ENCODE data around the gene CUEDC1. TPM values are rescaled to one million over a fixed set of nuclear protein-coding genes. Genes with fewer than 3 reads are reported as not detected.

Gene CUEDC1
- polyA plus RNA-seq, 2 of the 4 experiments (the other 2 are of a cell fraction) = 44.3 to 90.6 TPM

DNA sequence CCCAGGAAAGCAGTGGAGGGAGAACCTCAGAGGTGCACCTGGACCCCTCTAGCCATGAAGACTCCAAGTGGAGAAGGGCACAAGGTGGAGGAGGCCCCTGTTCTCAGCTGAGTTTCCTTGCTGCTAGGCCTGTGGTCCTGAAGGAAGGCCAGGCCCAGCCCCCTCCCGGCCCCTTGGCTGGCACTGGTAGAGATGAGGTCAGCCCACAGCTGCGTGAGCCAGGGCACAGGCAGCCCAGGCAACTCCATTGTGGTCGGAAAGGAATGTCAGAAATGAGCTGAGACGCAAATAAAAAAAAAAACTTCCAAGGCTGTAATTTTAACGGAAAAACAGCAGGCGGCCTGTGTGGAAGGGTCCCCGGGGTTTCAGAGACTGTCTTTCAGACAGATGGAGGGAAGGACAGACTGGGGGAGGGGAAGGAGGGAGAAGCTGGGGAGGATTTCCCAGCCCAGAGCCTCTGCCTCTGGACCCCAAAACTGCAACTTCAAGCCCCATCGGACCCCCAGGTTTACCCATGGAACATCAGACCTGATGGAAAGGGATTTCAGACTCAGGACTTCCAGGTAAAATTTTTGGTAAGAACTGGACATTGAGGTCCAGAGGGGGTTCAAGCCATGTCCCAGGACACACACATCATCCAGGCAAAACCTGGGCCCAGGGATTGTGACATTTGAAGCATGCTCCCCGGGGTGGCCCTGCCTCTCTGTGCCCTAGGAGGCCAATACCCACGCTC lies 79.8 kb downstream of the CUEDC1 start (continued):
- TF ChIP-seq NPAS2 (CRISPR knock-in tag; IDR thresholded peaks at IDR 0.05; ENCODE audit: borderline replicate concordance) (no peak), HOXB5 (CRISPR knock-in tag; IDR thresholded peaks at IDR 0.05) (0 out of 2 replicates have a peak, but pooled peaks have one; percentile 41), ESRRA (IDR thresholded peaks at IDR 0.05; ENCODE audit: borderline replicate concordance, low read length) (no peak)
- TF ChIP-seq, protein P1, sequence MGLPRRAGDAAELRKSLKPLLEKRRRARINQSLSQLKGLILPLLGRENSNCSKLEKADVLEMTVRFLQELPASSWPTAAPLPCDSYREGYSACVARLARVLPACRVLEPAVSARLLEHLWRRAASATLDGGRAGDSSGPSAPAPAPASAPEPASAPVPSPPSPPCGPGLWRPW (IDR thresholded peaks at IDR 0.05) = no peak
- TF ChIP-seq, protein P2, sequence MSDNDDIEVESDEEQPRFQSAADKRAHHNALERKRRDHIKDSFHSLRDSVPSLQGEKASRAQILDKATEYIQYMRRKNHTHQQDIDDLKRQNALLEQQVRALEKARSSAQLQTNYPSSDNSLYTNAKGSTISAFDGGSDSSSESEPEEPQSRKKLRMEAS (IDR thresholded peaks at IDR 0.05) = peak; percentile 89
- TF ChIP-seq, protein P3, sequence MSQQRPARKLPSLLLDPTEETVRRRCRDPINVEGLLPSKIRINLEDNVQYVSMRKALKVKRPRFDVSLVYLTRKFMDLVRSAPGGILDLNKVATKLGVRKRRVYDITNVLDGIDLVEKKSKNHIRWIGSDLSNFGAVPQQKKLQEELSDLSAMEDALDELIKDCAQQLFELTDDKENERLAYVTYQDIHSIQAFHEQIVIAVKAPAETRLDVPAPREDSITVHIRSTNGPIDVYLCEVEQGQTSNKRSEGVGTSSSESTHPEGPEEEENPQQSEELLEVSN (IDR thresholded peaks at IDR 0.05; ENCODE audit: borderline replicate concordance, low read depth) = no peak

GRCh38 chr17:57874434-57875289 lies 80.5 kb downstream of the CUEDC1 start:
- Histone ChIP-seq H3K4me2 (peak overlapping the region; percentile 64), H3K4me3 (no peak overlapping the region), H3K9me3 (no peaks in the 10 kb centered on the region), H3K27ac (peak overlapping the region; percentile 92 to 95), H3K4me1 (peaks cover 95% of the 10 kb centered on the region)
- POLR2A ChIA-PET = interaction anchor here (0.6 to 3.7 kb wide), 17 partner anchors 14 to 208 kb away, joined by 3 to 25 read pairs (median 5); partner anchors contain the start of genes MRPS23, SRSF1 and VEZF1
- no peak for DNase-seq (ENCODE audit: low read depth in 1 of 2, low spot score in 1 of 2)
- FAIRE-seq = no peak
- 81% methylated on average over 33 of the region's 33 CpGs for WGBS (ENCODE audit: missing lambda C conversion rate)
- peak; percentile 9 for TF ChIP-seq MAFK (IDR thresholded peaks at IDR 0.05; ENCODE audit: partially characterized antibody)
- TF ChIP-seq, protein P4, sequence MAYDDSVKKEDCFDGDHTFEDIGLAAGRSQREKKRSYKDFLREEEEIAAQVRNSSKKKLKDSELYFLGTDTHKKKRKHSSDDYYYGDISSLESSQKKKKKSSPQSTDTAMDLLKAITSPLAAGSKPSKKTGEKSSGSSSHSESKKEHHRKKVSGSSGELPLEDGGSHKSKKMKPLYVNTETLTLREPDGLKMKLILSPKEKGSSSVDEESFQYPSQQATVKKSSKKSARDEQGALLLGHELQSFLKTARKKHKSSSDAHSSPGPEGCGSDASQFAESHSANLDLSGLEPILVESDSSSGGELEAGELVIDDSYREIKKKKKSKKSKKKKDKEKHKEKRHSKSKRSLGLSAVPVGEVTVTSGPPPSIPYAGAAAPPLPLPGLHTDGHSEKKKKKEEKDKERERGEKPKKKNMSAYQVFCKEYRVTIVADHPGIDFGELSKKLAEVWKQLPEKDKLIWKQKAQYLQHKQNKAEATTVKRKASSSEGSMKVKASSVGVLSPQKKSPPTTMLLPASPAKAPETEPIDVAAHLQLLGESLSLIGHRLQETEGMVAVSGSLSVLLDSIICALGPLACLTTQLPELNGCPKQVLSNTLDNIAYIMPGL (CRISPR knock-in tag; IDR thresholded peaks at IDR 0.05; ENCODE audit: borderline replicate concordance) = no peak
- CTCF ChIA-PET = interaction anchor here (0.6 to 48.7 kb wide), 19 partner anchors 15 to 298 kb away, joined by 3 to 1377 read pairs (median 6); partner anchors contain the start of genes CUEDC1, MRPS23, SRSF1 and VEZF1
- no peak for ATAC-seq

DNA sequence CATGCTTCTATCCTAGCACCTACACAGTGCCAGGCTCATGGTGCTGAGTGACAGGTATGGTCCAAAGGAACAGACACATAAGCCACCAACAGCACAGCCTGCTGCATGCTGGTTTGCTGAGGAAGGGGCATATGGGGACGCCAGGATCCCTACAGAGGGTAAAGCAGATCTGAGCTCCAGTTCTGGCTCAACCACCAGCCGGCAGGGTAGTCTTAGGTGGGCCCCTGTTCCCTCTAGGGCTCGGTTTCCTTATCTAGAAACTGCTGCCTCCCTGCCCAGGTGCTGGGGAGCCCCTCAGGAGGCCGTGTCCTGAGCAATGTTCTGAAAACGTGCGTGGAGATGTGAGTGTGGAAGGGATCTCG lies 81.2 kb downstream of the CUEDC1 start:
- ChIA-PET CTCF (interaction anchor here (1.2 to 48.7 kb wide), 9 partner anchors 14 to 238 kb away, joined by 6 to 1377 read pairs (median 17); partner anchors contain the start of genes CUEDC1, MRPS23, SRSF1 and VEZF1), POLR2A (interaction anchor here (0.6 to 3.7 kb wide), 2 partner anchors 13 to 52 kb away, joined by 3 to 25 read pairs; no protein-coding TSS in a partner anchor)
- Histone ChIP-seq H3K4me3 (no peak overlapping the region), H3K9me3 (no peaks in the 10 kb centered on the region), H3K4me2 (peak overlapping the region; percentile 64; the same call in 1 of the 3 replicates), H3K27ac (peak overlapping the region; percentile 92 to 95), H3K4me1 (peaks cover 95% of the 10 kb centered on the region)
- FAIRE-seq (no peak), DNase-seq (ENCODE audit: low read depth in 1 of 2, low spot score in 1 of 2) (no peak), ATAC-seq (no peak)
- 95% methylated on average over 7 of the region's 7 CpGs for WGBS (ENCODE audit: missing lambda C conversion rate)
- TF ChIP-seq POLR2AphosphoS2 (conservative IDR thresholded peaks at IDR 0.05; ENCODE audit: low read length) = no peak
- TF ChIP-seq, protein P4 (CRISPR knock-in tag; IDR thresholded peaks at IDR 0.05; ENCODE audit: borderline replicate concordance) = no peak
- TF ChIP-seq BHLHE40 (IDR thresholded peaks at IDR 0.05; ENCODE audit: low read depth, low read length) = no peak
- TF ChIP-seq SMC3 (IDR thresholded peaks at IDR 0.05) = no peak
- TF ChIP-seq KDM5A (IDR thresholded peaks at IDR 0.05) = no peak
- no peak for TF ChIP-seq CHD2 (IDR thresholded peaks at IDR 0.05; ENCODE audit: low read length, partially characterized antibody)
- TF ChIP-seq FOSL2 (IDR thresholded peaks at IDR 0.05) = no peak
- no peak for TF ChIP-seq FOSL2 (CRISPR knock-in tag; IDR thresholded peaks at IDR 0.05)
- no peak for TF ChIP-seq BCL3 (IDR thresholded peaks at IDR 0.05)
- TF ChIP-seq KDM1A (IDR thresholded peaks at IDR 0.05; ENCODE audit: low read depth) = no peak
- TF ChIP-seq, protein P5, sequence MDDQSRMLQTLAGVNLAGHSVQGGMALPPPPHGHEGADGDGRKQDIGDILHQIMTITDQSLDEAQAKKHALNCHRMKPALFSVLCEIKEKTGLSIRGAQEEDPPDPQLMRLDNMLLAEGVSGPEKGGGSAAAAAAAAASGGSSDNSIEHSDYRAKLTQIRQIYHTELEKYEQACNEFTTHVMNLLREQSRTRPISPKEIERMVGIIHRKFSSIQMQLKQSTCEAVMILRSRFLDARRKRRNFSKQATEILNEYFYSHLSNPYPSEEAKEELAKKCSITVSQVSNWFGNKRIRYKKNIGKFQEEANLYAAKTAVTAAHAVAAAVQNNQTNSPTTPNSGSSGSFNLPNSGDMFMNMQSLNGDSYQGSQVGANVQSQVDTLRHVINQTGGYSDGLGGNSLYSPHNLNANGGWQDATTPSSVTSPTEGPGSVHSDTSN (IDR thresholded peaks at IDR 0.05) = no peak
- TF ChIP-seq CTCF (IDR thresholded peaks at IDR 0.05) = no peak
- TF ChIP-seq, protein P1 (IDR thresholded peaks at IDR 0.05) = no peak
- TF ChIP-seq, protein P2 (IDR thresholded peaks at IDR 0.05) = no peak
- TF ChIP-seq GATA3 (IDR thresholded peaks at IDR 0.05; ENCODE audit: borderline replicate concordance) = no peak
